Right ventricle myocardium inferior (tissue), 1 donor: ENCODE results near the gene MAGI2. TPM values are rescaled to one million over a fixed set of nuclear protein-coding genes. Genes with fewer than 3 reads are reported as not detected.

Experiments
- ATAC-seq: fragments of 200-7000 bp; cut with Tn5 transposase; one replicate; pipeline ENCODE4 v1.9.1; 2020; ENCODE audit warnings: mild to moderate bottlenecking, moderate library complexity
- DNase-seq: peaks from one replicate; pipeline ENCODE4 v3.0.0; 2021; ENCODE audit errors: missing footprints
- intact Hi-C: fragments of 100-400 bp; cut with DNase I; formaldehyde crosslinking; loops from one replicate; pipeline ENCODE4 v1.11.0; 2022
- total RNA-seq: library from RNA; stranded (reverse); fragmentation: NEBNext Ultra II Directional; extraction: Animal tissue kit (Norgen Biotek cat#: 25700); gene quantifications from one replicate; pipeline ENCODE4 v1.2.1, GENCODE V29; 2021
- donor health status: DM: no; HTN: yes; CAD: no; lungs with severe emphysema.

Gene MAGI2
- total RNA-seq, 1 donor from 2014 or later = 3.1 TPM

DNA sequence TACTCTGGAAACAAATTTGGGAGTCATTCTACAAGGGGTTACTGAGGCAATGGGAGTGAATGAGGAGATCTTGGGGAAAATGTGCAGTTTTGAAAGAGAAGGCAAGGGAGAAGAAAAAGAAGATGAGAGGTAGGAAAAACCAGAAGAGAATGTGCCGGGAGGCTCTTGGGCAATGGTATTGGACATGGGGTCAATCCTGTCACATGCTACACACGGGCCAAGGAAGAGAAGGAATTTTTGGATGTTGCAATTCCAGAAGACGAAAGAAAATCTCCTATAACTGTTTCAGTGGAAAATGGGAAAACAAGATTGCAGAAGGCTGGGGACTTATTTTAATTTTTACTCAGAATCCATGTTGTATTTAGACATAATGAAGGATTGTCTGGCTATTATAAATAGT, 1039.9 kb downstream of the MAGI2 start:
- ATAC-seq = no peak
- DNase-seq = no peak
- intact Hi-C loops = no loop called here

DNA sequence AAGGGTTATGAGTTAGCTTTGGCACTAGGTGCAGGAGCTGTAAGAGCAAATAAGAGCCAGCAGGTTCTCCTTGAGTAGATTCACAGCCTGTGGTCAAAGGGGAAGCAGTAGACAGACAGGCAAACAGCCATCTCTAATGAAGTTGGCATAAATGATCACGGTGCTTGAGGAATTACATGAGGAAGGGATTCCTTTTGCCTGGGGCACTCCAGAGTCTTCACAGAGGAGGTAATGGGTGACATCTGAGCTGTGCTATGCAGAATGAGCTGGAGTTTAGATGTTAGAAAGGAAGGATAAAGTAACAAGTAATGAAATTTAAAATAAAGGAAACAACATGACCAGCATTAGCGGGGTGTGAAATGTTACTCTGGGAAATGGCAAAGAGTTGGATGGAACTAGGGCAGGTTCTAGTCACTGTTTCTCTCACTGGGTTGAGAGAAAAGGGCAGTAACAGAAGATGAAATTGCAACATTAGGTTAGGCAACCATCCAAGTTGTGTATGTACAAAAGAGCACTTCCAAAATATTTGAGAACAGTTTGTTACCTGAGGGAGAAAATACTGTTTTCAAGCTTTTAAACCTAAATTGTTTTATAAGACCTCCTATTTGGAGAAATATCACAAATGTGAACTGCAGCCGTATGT, 1041.1 kb downstream of the MAGI2 start:
- no peak for DNase-seq
- intact Hi-C loops = no loop called here
- ATAC-seq = no peak

DNA sequence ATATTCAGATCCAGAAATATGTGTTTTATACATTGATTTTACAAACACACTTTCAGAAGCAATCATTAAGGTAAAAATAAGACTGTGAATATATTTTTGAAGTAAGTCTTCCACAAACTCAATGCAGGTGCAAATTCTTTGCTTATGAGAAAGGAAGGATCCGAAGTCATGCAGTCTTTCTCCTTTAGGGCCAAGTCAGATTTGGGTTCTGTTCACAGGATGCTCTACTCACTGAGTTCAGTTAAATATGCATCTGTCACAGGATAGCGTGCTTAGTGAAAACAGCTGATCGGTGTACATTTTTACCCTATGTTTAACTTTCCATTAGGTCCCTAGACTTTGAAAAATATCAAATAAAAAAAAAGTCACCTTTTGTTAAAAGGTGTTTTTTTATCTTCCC, 1046.4 kb downstream of the MAGI2 start:
- ATAC-seq = no peak
- intact Hi-C loops = no loop called here

DNA sequence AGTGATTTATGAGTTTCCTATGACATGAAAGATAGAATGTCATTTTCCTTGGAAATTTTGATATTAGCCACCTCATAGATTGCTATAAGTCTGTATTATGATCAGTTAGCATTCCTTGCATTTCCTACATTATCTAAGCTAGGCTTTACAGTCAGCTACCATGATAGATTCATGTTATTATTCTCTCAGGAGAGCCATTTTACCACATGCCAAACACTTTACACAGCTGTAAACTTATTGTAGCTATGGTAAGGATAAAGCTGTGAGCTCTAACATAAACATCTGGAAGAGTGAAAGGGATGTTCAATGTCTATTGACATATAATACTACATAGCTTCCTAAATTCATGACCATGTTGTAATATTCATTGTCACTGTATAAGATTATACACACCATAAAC, 1046.9 kb downstream of the MAGI2 start:
- DNase-seq (no peak), ATAC-seq (no peak)
- intact Hi-C loops = no loop called here

More for the DNA sequence above, 1046.4 kb downstream of the MAGI2 start:
- DNase-seq = no peak

DNA sequence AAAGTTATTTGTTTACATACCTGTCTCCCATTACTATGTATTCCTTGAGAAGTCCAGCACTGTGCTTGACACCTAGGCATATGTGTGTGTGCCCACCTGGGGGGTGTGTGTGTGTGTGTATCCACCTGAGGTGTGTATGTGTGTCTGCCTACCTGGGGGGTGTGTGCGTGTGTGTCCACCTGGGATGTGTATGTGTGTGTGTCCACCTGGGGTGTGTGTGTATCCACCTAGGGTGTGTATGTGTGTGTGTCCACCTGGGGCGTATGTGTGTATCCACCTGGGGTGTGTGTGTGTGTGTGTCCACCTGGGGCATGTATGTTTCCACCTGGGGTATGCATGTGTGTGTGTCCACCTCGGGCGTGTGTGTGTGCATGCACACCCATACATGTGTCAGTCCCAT, 1051.4 kb downstream of the MAGI2 start:
- DNase-seq (no peak), ATAC-seq (no peak)
- intact Hi-C loops = no loop called here

DNA sequence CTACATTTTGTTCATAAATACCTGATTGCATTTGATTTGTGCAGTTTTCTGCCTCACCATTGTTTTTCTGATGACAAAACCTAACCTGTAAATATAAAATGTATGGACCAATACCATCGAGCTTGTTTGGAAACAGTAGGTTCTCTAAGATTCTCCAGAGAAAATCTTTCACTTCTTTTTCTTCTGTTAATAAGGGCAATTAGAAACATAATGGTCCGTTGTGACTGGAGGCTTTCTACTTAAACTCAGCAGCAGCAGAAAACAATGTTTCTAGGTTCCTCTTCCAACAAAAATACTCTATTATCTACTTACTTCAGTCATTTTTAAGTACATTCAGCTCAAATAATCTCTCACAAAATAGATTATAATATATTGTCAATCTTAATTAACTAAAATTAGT, 1053.4 kb downstream of the MAGI2 start:
- ATAC-seq (no peak), DNase-seq (no peak)
- intact Hi-C loops = no loop called here

DNA sequence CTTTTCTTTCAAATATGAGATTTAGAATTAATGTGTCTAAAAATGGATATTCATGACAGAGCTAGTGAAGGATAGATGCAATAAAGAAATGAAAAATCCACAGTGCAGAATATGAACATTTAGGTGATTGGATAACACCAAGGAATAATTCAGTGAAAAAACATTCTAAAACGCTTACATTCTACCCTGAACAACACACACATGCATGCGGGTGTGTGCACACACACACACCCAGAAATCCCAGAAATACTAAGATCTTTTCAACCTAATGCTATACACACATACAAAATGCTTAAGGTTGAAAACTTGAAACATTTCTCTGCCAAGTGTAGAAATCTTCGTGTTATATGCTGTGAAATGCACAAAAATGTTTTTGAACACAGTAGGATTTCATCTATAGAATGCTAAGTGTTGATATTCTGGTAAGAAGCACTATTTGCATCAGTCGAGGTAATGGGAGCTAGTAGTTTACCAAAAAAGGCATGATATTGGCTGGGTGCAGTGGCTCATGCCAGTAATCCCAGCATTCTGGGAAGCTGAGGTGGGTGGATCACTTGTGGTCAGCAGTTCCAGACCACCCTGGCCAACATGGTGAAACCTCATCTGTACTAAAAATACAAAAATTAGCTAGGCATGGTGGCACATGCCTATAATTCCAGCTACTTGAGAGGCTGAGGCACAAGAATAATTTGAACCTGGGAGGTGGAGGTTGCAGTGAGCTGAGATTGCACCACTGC, 1054.3 kb downstream of the MAGI2 start:
- DNase-seq = no peak

DNA sequence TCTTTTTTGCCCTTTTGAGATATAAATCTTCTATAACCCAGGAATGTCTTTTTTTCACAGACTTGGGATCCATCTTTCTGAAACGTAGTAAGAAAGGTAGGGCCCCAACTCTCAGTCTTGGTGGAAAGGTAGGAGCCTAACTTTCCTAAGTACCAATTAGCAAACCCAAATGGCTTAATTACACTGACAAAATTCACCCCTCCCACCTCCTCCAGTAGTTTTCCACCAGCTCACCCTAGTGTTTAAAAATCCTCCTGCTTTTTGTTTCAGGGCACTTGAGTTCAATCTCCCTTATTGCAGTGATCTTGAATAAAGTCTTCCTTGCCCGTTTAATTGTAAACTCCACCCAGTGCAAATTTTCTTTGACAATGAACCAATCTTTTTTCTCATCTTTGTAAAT, 1054.9 kb downstream of the MAGI2 start:
- no peak for ATAC-seq
- intact Hi-C loops = no loop called here

More for the DNA sequence above, 1054.3 kb downstream of the MAGI2 start:
- intact Hi-C loops = no loop called here
- ATAC-seq = no peak

DNA sequence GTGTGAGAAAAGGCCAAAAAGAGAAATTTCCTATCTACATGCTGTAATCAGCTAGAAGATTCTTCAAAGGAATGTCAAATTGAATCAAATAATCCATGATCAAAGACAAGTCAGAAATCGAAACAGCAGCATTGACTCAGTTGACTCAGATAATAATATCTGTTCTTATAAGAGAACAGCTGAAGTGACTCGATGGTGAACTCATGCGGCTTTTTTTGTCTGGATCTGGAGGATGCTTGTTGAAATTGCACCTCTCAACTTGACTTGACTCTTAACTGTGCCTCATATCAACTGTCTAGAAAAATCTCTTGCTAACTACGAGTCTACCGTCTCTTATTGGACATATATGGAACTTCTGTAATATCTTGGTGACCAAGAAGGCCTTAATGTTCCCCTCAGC, 1055.4 kb downstream of the MAGI2 start:
- ATAC-seq = no peak
- DNase-seq = no peak
- intact Hi-C loops = no loop called here

More for the DNA sequence above, 1054.9 kb downstream of the MAGI2 start:
- DNase-seq = no peak

DNA sequence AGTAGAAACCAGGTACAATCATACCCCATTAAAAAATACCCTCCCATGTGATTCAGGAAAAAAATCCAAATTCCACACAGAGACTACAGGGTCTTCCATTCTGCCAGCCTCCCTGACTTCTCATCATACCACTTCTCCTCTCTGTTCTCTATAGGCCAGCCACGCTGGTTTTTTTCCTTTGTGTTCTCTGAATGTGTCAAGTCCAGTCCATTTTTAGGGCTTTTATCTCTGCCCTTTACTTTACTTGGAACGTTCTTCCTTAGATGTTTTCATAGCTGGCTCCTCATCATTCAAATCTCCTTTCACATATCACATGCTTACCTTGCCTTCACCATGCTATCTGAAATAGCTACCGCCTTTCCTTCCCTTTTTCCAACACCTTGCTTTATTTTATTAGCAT, 1057.3 kb downstream of the MAGI2 start:
- ATAC-seq (peak; percentile 81), DNase-seq (no peak)
- intact Hi-C loops = no loop called here

DNA sequence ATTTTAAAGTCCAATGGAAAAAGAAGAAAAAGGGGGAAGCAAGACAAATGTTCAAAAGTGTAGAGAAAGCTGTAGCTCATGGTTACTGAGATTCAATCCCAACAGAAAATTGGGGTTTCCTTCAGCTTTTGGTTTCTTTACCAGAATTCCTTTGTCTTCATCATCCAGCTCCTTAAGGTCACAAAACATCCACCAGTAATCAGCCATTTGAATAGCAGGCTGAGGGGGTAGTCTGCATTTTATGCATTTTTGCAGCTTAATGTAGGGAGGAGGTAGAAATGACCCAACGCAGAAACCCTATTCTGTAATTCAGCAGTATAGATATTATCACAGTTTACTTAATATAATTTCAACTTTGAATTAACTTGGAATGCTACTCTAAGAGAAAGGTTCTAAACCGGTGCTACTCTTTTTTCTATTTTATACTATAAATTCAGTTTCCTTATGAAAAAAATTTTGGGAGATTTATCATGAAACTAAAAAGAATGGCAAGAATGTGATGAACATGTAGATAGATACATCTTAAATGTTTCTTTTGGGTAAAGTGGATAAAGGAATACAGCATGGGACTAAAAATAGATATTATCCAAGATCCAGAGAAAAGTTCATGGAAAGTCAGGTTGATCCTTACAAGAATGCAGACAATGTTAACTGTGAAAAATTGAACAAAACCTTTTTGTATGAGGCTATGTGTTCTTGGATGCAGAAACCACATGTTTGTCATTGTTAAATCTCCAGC, 1058.0 kb downstream of the MAGI2 start:
- ATAC-seq (no peak), DNase-seq (no peak)
- intact Hi-C loops = no loop called here

DNA sequence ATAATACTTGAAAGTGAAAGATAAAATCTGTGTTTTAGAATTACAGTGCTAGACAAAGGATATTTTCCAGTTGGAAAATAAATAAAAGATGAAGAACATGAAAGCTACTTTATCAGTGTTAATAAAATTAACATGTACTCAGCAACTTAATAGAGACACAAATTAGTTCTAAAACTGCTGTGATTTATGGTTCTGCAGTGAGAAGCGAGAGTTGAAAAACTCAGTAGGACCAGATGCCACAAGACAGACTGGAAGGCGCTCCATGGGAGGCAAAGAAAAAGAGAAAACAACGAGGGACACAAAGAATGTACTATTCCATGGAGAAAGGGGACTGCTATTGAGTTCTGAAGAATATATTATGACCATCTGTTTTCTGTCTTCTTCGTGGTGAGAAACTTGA, 1064.4 kb downstream of the MAGI2 start:
- intact Hi-C loops = no loop called here
- no peak for ATAC-seq
- DNase-seq = no peak

DNA sequence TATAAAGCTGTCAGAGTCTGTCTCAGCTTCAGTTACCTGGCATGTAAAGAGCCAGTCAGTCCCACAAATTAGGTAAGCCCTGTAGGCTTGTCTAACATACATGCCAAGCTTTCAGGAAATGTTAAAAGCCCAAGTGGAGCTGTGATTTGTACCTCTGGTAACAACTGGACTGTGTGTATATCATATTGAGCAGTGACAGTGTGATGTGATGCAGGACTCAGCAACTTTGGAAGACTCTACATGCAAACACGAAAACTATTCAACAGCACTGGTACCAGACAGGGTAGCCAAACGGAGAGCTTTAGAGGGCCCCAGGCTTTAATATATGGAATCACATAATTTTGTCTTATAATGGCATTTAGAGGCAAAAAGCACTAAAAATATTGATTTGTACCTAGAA, 1066.9 kb downstream of the MAGI2 start:
- intact Hi-C loops = no loop called here
- ATAC-seq = peak; percentile 46
- no peak for DNase-seq

DNA sequence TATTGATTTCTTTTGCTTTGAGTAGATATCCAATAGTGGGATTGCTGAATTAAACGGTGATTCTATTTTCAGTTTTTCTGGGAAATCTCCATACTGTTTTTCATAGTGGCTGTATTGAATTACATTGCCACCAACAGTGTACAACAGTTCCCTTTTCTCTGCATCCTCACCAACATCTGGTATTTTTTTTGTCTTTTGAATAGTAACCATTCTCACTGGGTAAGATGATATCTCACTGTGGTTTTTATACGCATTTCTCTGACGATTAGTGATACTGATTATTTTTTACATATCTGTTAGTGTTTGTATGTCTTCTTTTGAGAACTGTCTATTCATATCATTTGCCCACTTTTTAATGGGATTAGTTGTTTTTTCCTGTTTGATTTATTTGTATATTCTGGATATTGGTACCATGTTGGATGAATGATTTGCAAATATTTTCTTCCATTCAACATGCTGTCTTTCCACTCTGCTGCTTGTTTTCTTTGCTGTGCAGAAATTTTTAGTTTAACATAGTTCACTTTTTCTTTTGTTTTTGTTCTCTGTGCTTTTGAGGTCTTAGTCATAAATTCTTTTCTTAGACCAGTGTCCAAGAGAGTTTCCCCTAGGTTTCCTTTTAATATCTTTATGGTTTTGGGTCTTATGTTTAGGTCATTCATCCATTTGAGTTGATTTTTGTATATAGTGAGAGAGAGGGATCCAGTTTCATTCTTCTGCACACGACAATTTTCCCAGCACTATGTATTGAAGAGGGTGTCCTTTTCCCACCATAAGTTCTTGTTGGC, 1070.2 kb downstream of the MAGI2 start:
- DNase-seq (no peak), ATAC-seq (no peak)
- intact Hi-C loops = no loop called here

DNA sequence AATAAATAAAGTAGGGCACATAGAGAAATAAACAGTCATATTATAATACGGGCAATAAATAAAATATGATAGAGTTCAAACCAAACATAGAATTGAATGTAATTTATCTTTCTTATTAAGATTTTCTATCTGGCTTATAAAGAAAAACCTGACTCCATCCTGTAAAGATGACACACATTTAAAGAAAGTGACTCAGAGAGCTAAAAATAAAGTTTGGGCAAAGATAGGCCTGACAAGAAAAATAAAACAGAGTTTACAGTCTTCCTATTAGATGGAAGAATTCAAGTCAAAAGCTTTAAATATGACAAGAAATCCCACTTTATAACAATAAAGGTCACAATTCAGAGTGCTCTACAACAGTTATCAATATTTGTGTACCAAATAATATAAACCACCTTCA, 1074.3 kb downstream of the MAGI2 start:
- DNase-seq = no peak

DNA sequence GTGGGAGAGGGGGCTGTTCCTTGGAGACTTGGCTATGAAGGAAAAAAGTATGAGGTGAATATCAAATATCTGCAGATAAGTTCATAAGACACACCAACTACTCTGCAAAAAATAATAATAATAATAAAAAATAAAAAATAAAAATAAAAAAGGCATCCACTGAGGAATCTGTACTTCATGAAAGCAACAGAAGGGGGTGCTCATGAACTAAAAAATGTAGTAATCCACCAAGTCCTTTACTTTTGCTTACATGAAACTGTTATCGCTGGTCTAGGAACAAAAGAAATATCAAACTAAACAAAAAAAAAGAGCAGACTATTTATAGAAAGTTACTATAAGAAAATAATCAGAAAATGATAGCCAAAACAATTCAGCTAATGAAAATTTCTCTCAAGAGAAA, 1075.9 kb downstream of the MAGI2 start:
- DNase-seq (no peak), ATAC-seq (no peak)
- intact Hi-C loops = loop anchor here (10.0 kb wide), 1 partner anchor 397 kb away; no protein-coding TSS in a partner anchor

More for the DNA sequence above, 1074.3 kb downstream of the MAGI2 start:
- intact Hi-C loops = loop anchor here (10.0 kb wide), 1 partner anchor 396 kb away; no protein-coding TSS in a partner anchor
- no peak for ATAC-seq

DNA sequence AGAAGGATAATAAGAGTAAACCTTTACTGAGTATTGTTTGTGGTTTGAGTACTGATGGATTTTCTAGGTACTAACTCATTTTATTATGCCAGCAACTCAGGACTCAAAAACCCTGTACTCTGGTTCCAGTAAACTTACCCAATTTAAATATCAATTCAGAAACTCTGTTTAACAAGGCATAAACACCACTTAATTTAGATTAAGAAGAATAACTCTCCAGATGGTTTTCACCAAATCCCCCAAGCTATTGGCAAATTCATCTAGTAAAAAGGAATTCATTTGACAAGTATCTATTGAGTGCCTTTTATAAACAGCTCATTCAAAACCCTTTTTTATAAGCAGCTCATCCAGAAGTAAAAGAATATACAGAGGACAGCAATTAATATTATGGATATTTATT, 1082.5 kb downstream of the MAGI2 start:
- no peak for DNase-seq
- intact Hi-C loops = loop anchor here (10.0 kb wide), 1 partner anchor 404 kb away; no protein-coding TSS in a partner anchor
- no peak for ATAC-seq

DNA sequence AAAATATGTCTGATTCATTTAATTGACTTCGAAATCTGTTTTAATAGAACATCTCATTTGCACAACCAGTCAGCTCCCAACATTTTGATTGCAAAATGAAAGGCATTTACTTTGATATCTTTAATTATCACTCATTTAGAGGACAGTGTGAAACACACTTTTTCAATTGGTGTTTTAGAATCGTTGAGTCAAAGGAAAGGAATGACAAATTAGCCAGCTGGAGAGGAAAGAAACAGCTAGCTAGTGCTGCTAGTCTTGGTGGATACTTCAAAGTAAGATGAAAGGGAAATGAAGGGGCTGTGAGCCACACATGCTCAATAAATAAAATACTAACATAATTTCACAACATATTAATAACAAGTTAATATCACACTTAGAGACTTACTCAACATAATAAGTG, 1084.7 kb downstream of the MAGI2 start:
- intact Hi-C loops = no loop called here
- ATAC-seq (no peak), DNase-seq (no peak)

DNA sequence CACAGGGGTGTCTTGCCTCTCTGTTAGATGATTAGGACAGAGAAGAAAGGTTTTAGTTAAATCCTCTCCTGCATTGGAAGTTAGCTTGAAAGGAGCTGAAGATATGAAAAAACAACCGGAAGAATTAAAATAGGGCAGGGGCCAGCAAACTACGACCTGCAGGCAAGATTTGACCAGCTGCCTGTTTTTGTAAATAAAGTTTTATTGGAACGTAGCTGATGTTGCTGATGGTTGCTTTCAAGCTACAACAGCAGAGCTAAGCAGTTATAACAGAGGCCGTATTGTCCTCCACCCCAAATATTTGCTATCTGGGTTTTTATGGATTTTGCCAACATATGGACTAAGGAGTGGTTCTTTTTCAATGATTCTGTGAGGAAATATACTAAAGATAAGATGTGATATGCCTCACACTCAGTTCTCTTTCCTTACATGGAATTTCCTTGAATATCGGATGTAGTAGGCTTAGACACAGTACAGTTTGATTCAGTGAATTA, 1086.1 kb downstream of the MAGI2 start:
- DNase-seq = no peak
- intact Hi-C loops = no loop called here
- ATAC-seq = no peak
